Smooth muscle cell (in vitro differentiated cells): ENCODE results near the gene RALA. TPM values are rescaled to one million over a fixed set of nuclear protein-coding genes. Genes with fewer than 3 reads are reported as not detected.

Experiments
- DNase-seq: peaks from one replicate; lab custom pipeline; 2025; ENCODE audit not compliant: unreplicated experiment; lab: John Stamatoyannopoulos, UW
- H2AFZ ChIP-seq: fragments of 200-600 bp; sonication (generic); 2 replicates; pipeline ENCODE4 v1.6.0; 2016; ENCODE audit warnings: antibody characterized with exemption, low read depth, mild to moderate bottlenecking
- H3F3A ChIP-seq: fragments of 200-600 bp; sonication (generic); 2 replicates; pipeline ENCODE4 v1.6.0; 2017; ENCODE audit warnings: antibody characterized with exemption, low read depth
- H3K27ac ChIP-seq: fragments of 200-600 bp; sonication (generic); 2 replicates; pipeline ENCODE4 v1.5.1; 2016; ENCODE audit warnings: low read depth, mild to moderate bottlenecking
- H3K27me3 ChIP-seq: fragments of 200-600 bp; sonication (generic); 2 replicates; pipeline ENCODE4 v1.6.1; 2016; ENCODE audit warnings: low read depth, mild to moderate bottlenecking
- H3K36me3 ChIP-seq: fragments of 200-600 bp; sonication (generic); 2 replicates; pipeline ENCODE4 v1.5.1; 2016; ENCODE audit warnings: low read depth
- H3K4me1 ChIP-seq: fragments of 200-600 bp; sonication (generic); 2 replicates; pipeline ENCODE4 v1.5.1; 2016; ENCODE audit warnings: low read depth
- H3K4me2 ChIP-seq: fragments of 200-600 bp; sonication (generic); 2 replicates; pipeline ENCODE4 v1.6.0; 2016; ENCODE audit warnings: mild to moderate bottlenecking
- H3K4me3 ChIP-seq: fragments of 200-600 bp; sonication (generic); 2 replicates; pipeline ENCODE4 v1.5.1; 2016; ENCODE audit warnings: mild to moderate bottlenecking
- H3K79me2 ChIP-seq: fragments of 200-600 bp; sonication (generic); 2 replicates; pipeline ENCODE4 v1.6.0; 2016; ENCODE audit warnings: low read depth, mild to moderate bottlenecking
- H3K9ac ChIP-seq: fragments of 200-600 bp; sonication (generic); 2 replicates; pipeline ENCODE4 v1.6.0; 2016; ENCODE audit warnings: low read depth
- H3K9me3 ChIP-seq: fragments of 200-600 bp; sonication (generic); replicated peaks from 2 replicates; pipeline ENCODE4 v1.5.1; 2016; ENCODE audit warnings: low read depth
- H4K20me1 ChIP-seq: fragments of 200-600 bp; sonication (generic); 2 replicates; pipeline ENCODE4 v1.6.0; 2016; ENCODE audit warnings: low read depth
- whole genome bisulfite sequencing: methylation state at CpG from one replicate; pipeline ENCODE4 v1.1.7; 2016; ENCODE audit warnings: low lambda C conversion rate; 5-methylcytosine and 5-hydroxymethylcytosine counted together
- polyA plus RNA-seq: library from polyadenylated mRNA; unstranded; fragments of >200 nt; fragmentation: Nextera tagmentation; extraction: Ambion mirVana; gene quantifications from 2 replicates; pipeline ENCODE4 v1.2.1, GENCODE V29; 2016
- total RNA-seq: library from RNA; depleted of rRNA; stranded (reverse); fragments of >200 nt; gene quantifications from 2 replicates; pipeline ENCODE4 v1.2.3, GENCODE V29; 2014
- TF ChIP-seq, protein P1 (sequence below): fragments of 200-600 bp; sonication (generic); IDR thresholded peaks from 2 replicates; pipeline ENCODE4 v1.5.1; 2017; ENCODE audit warnings: borderline replicate concordance, mild to moderate bottlenecking, antibody characterized with exemption; ENCODE audit not compliant: insufficient read depth, poor library complexity, severe bottlenecking

RALA gene
- total and polyA plus RNA-seq, 2 experiments from 2014 or later: 19.5 to 42.8 TPM

DNA sequence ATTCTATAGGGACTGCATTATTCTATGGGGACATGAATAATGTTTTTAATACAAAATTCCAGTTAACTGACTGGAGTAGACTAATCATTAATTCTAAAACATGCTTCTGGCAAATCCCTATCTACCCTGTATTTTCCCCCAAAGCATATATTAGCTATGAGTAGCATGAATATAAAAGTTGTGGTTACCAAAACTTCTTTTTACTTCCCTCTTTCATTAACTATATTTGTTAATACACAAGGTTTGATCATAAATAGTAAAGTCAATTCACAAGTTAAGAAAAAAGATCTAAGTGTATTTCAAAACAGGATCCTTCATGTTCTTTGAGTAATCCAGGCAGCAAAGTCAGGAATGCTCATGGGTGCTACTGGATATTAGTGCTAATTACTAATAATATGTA, 2.9 kb upstream of the RALA start:
- H3K79me2 ChIP-seq: peaks cover 19% of the 10 kb centered on the region
- peak overlapping the region; percentile 84 for H3K27ac ChIP-seq
- no peaks in the 10 kb centered on the region for H3K27me3 ChIP-seq
- H2AFZ ChIP-seq: no peak overlapping the region
- no peaks in the 10 kb centered on the region for H3K36me3 ChIP-seq
- no peak for DNase-seq
- TF ChIP-seq, protein P1, sequence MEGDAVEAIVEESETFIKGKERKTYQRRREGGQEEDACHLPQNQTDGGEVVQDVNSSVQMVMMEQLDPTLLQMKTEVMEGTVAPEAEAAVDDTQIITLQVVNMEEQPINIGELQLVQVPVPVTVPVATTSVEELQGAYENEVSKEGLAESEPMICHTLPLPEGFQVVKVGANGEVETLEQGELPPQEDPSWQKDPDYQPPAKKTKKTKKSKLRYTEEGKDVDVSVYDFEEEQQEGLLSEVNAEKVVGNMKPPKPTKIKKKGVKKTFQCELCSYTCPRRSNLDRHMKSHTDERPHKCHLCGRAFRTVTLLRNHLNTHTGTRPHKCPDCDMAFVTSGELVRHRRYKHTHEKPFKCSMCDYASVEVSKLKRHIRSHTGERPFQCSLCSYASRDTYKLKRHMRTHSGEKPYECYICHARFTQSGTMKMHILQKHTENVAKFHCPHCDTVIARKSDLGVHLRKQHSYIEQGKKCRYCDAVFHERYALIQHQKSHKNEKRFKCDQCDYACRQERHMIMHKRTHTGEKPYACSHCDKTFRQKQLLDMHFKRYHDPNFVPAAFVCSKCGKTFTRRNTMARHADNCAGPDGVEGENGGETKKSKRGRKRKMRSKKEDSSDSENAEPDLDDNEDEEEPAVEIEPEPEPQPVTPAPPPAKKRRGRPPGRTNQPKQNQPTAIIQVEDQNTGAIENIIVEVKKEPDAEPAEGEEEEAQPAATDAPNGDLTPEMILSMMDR: no peak
- H3K4me3 ChIP-seq: no peak overlapping the region
- H3K9me3 ChIP-seq: no peaks in the 10 kb centered on the region
- H3K4me2 ChIP-seq: peak overlapping the region; percentile 71
- peak overlapping the region; percentile 21 for H3K9ac ChIP-seq
- peaks cover 14% of the 10 kb centered on the region for H4K20me1 ChIP-seq
- H3F3A ChIP-seq: peaks cover 7% of the 10 kb centered on the region
- H3K4me1 ChIP-seq: peaks cover 24% of the 10 kb centered on the region

DNA sequence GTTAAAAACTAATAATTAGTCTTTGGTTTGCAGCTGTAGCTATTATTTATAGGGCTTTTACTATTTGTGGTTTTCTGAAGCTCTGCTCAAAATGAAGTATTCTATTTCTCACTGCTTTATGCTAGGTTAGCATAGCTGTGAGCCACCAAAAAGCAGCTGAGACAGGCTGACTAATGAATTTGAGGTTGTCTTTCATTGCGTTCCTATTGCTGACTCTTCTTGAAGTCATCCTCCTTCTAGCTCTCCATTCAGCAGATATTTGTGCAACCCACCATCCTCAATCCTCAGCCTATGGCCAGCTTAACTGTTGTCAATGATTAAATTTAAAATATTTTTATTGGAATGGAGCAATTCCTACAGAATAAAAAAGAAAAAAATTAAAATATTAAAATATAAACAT, 2.1 kb upstream of the RALA start:
- peaks cover 26% of the 10 kb centered on the region for H3K79me2 ChIP-seq
- peak overlapping the region; percentile 97 for H3K4me2 ChIP-seq
- DNase-seq: no peak
- H3K9me3 ChIP-seq: no peaks in the 10 kb centered on the region
- H3K27ac ChIP-seq: peak overlapping the region; percentile 98
- no peak overlapping the region for H3K9ac ChIP-seq
- peaks cover 21% of the 10 kb centered on the region for H4K20me1 ChIP-seq
- WGBS: 30% methylated on average over 1 of the region's 1 CpG
- peaks cover 7% of the 10 kb centered on the region for H3F3A ChIP-seq
- no peaks in the 10 kb centered on the region for H3K27me3 ChIP-seq
- H3K36me3 ChIP-seq: no peaks in the 10 kb centered on the region
- no peak overlapping the region for H3K4me3 ChIP-seq
- peaks cover 25% of the 10 kb centered on the region for H3K4me1 ChIP-seq
- TF ChIP-seq, protein P1: no peak
- no peak overlapping the region for H2AFZ ChIP-seq

GRCh38 chr7:39621784-39622411, 1.5 kb upstream of the RALA start:
- no peak overlapping the region for H3K9ac ChIP-seq
- H3K4me3 ChIP-seq: peak overlapping the region; percentile 87
- TF ChIP-seq, protein P1: no peak
- DNase-seq: no peak
- 88% methylated on average over 1 of the region's 1 CpG for WGBS
- H3K79me2 ChIP-seq: peaks cover 33% of the 10 kb centered on the region
- H3F3A ChIP-seq: peaks cover 7% of the 10 kb centered on the region
- peaks cover 25% of the 10 kb centered on the region for H3K4me1 ChIP-seq
- H3K27ac ChIP-seq: peak overlapping the region; percentile 98
- H3K9me3 ChIP-seq: no peaks in the 10 kb centered on the region
- peak overlapping the region; percentile 97 for H3K4me2 ChIP-seq
- H3K27me3 ChIP-seq: no peaks in the 10 kb centered on the region
- H2AFZ ChIP-seq: no peak overlapping the region
- H3K36me3 ChIP-seq: no peaks in the 10 kb centered on the region
- peaks cover 28% of the 10 kb centered on the region for H4K20me1 ChIP-seq

DNA sequence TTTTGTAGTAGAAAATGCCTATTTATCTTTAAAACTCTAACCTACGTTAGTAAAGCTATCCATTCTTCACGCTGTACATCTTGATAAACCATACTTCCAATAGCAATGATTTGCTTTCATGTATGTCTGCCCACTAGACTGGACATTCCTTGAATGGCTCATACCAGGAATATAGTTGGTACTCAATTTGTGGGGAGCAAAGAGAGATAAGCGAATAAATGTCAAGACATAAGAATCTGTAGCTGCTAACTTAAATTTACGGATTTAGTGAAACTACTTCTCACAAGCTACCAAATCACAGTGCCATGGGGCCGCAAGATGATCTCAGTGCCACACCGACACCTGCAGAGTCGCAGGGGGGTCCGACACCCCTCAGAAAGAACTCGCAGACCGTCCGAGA, 763 bp upstream of the RALA start:
- DNase-seq: no peak
- peaks cover 25% of the 10 kb centered on the region for H3K4me1 ChIP-seq

More for the DNA sequence above, 763 bp upstream of the RALA start:
- H3K79me2 ChIP-seq: peaks cover 40% of the 10 kb centered on the region
- peak overlapping the region; percentile 87 for H3K4me3 ChIP-seq
- no peaks in the 10 kb centered on the region for H3K36me3 ChIP-seq
- no peaks in the 10 kb centered on the region for H3K9me3 ChIP-seq
- H4K20me1 ChIP-seq: peaks cover 35% of the 10 kb centered on the region
- peak overlapping the region; percentile 97 for H3K4me2 ChIP-seq
- peaks cover 7% of the 10 kb centered on the region for H3F3A ChIP-seq
- peak overlapping the region; percentile 98 for H3K27ac ChIP-seq
- peak overlapping the region; percentile 97 for H3K9ac ChIP-seq
- H2AFZ ChIP-seq: peak overlapping the region; percentile 70
- no peaks in the 10 kb centered on the region for H3K27me3 ChIP-seq
- TF ChIP-seq, protein P1: no peak
- WGBS: 24% methylated on average over 11 of the region's 11 CpGs
